PC-9 (cell line): Measurements from ENCODE around the gene NAA38.

Source experiments
- EZH2 ChIP-seq: fragments of 200-600 bp; sonication (generic); IDR thresholded peaks from 2 replicates; pipeline ENCODE4 v1.8.0; 2017; ENCODE audit warnings: antibody characterized with exemption, low read depth
- TF ChIP-seq, protein P1 (sequence below): fragments of 200-600 bp; sonication (generic); conservative IDR thresholded peaks from 2 replicates; pipeline ENCODE4 v1.6.1; 2017; ENCODE audit warnings: mixed run types, antibody characterized with exemption, mild to moderate bottlenecking, moderate library complexity

DNA sequence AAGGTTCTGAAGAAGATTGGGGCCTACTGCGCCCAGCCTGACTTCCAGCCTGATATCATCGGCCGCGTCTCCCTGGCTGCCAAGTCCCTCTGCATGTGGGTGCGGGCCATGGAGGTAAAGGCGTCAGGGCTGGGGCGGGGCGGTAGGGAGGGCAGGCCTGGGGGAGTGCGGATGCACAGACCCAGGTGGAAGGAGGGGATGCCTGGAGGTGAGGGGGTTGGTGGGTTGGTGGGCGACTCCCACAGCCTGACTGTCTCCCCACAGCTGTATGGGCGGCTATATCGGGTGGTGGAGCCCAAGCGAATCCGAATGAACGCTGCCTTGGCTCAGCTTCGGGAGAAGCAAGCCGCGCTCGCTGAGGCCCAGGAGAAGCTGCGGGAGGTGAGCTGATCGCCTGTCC is 50.2 kb downstream of the NAA38 start:
- TF ChIP-seq, protein P1, sequence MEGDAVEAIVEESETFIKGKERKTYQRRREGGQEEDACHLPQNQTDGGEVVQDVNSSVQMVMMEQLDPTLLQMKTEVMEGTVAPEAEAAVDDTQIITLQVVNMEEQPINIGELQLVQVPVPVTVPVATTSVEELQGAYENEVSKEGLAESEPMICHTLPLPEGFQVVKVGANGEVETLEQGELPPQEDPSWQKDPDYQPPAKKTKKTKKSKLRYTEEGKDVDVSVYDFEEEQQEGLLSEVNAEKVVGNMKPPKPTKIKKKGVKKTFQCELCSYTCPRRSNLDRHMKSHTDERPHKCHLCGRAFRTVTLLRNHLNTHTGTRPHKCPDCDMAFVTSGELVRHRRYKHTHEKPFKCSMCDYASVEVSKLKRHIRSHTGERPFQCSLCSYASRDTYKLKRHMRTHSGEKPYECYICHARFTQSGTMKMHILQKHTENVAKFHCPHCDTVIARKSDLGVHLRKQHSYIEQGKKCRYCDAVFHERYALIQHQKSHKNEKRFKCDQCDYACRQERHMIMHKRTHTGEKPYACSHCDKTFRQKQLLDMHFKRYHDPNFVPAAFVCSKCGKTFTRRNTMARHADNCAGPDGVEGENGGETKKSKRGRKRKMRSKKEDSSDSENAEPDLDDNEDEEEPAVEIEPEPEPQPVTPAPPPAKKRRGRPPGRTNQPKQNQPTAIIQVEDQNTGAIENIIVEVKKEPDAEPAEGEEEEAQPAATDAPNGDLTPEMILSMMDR = no peak
- TF ChIP-seq EZH2 = no peak
